H9 (cell line): Measurements from ENCODE around the gene GRIP1. TPM values are rescaled to one million over a fixed set of nuclear protein-coding genes. Genes with fewer than 3 reads are reported as not detected.

ENCODE experiments used
- DNase-seq: peaks from one replicate; pipeline ENCODE4 v3.0.0-alpha.2; 2017
- H2AFZ ChIP-seq: one replicate; pipeline ENCODE4 v1.6.1; 2013; ENCODE audit warnings: mild to moderate bottlenecking, low read length, control low read depth, moderate library complexity
- H2AK5ac ChIP-seq: 2 replicates; pipeline ENCODE4 v1.6.1; 2013; ENCODE audit warnings: low read length, control low read depth, mixed read lengths; ENCODE audit not compliant: insufficient read length
- H2BK120ac ChIP-seq: one replicate; pipeline ENCODE4 v1.6.1; 2013; ENCODE audit warnings: low read depth, mild to moderate bottlenecking, low read length, control low read depth, inconsistent platforms; ENCODE audit not compliant: poor library complexity, severe bottlenecking
- H2BK12ac ChIP-seq: 2 replicates; pipeline ENCODE4 v1.6.1; 2013; ENCODE audit warnings: low read length, control low read depth, mixed read lengths, low read depth; ENCODE audit not compliant: insufficient read length
- H2BK15ac ChIP-seq: 2 replicates; pipeline ENCODE4 v1.6.1; 2013; ENCODE audit warnings: low read depth, low read length, control low read depth
- H2BK20ac ChIP-seq: one replicate; pipeline ENCODE4 v1.6.1; 2013; ENCODE audit warnings: low read depth, mild to moderate bottlenecking, low read length, control low read depth, inconsistent platforms; ENCODE audit not compliant: poor library complexity, severe bottlenecking
- H2BK5ac ChIP-seq: 2 replicates; pipeline ENCODE4 v1.6.1; 2013; ENCODE audit warnings: low read length, control low read depth, mixed read lengths; ENCODE audit not compliant: insufficient read length
- H3K14ac ChIP-seq: 2 replicates; pipeline ENCODE4 v1.6.1; 2013; ENCODE audit warnings: low read length, control low read depth; ENCODE audit not compliant: insufficient read depth
- H3K18ac ChIP-seq: 2 replicates; pipeline ENCODE4 v1.6.1; 2013; ENCODE audit warnings: low read depth, mild to moderate bottlenecking, mixed read lengths, low read length, control low read depth; ENCODE audit not compliant: insufficient read length
- H3K23ac ChIP-seq: 2 replicates; pipeline ENCODE4 v1.6.1; 2013; ENCODE audit warnings: low read length, control low read depth, mixed read lengths, low read depth; ENCODE audit not compliant: insufficient read length
- H3K23me2 ChIP-seq: 2 replicates; pipeline ENCODE4 v1.6.1; 2013; ENCODE audit warnings: low read depth, mild to moderate bottlenecking, mixed read lengths, low read length, control low read depth; ENCODE audit not compliant: insufficient read length, poor library complexity, severe bottlenecking
- H3K27ac ChIP-seq: 2 replicates; pipeline ENCODE4 v1.5.1; 2013; ENCODE audit warnings: low read length, control low read depth, mixed read lengths, low read depth; ENCODE audit not compliant: insufficient read length
- H3K27me3 ChIP-seq: 2 replicates; pipeline ENCODE4 v1.6.1; 2013; ENCODE audit warnings: low read length, control low read depth, inconsistent platforms; ENCODE audit not compliant: insufficient read depth
- H3K4ac ChIP-seq: 2 replicates; pipeline ENCODE4 v1.6.1; 2013; ENCODE audit warnings: low read depth, mild to moderate bottlenecking, control low read depth, inconsistent platforms, low read length, moderate library complexity
- H3K4me1 ChIP-seq: 2 replicates; pipeline ENCODE4 v1.6.1; 2013; ENCODE audit warnings: low read length, control low read depth, inconsistent platforms; ENCODE audit not compliant: insufficient read depth
- H3K4me2 ChIP-seq: 2 replicates; pipeline ENCODE4 v1.6.1; 2013; ENCODE audit warnings: low read length, control low read depth, mixed read lengths; ENCODE audit not compliant: insufficient read length, insufficient read depth
- H3K56ac ChIP-seq: 2 replicates; pipeline ENCODE4 v1.6.1; 2013; ENCODE audit warnings: low read depth, mild to moderate bottlenecking, mixed read lengths, low read length, control low read depth; ENCODE audit not compliant: insufficient read length
- H3K79me1 ChIP-seq: 2 replicates; pipeline ENCODE4 v1.6.1; 2013; ENCODE audit warnings: low read depth, mild to moderate bottlenecking, moderate library complexity, low read length, control low read depth, inconsistent platforms; ENCODE audit not compliant: insufficient read depth, poor library complexity, severe bottlenecking
- H3K79me2 ChIP-seq: 2 replicates; pipeline ENCODE4 v1.6.1; 2013; ENCODE audit warnings: low read length, control low read depth, inconsistent platforms; ENCODE audit not compliant: insufficient read depth
- H3K9ac ChIP-seq: 2 replicates; pipeline ENCODE4 v1.6.1; 2013; ENCODE audit warnings: low read length, control low read depth, mixed read lengths; ENCODE audit not compliant: insufficient read length; ENCODE audit errors: extremely low read depth
- H3K9me3 ChIP-seq: one replicate; pipeline ENCODE4 v1.6.1; 2013; ENCODE audit warnings: low read depth, low read length, inconsistent platforms; ENCODE audit not compliant: control insufficient read depth
- H3T11ph ChIP-seq: one replicate; pipeline ENCODE4 v1.6.1; 2013; ENCODE audit warnings: mild to moderate bottlenecking, low read length, control low read depth, inconsistent platforms
- H4K20me1 ChIP-seq: one replicate; pipeline ENCODE4 v1.6.1; 2013; ENCODE audit not compliant: control insufficient read depth, insufficient read length, insufficient read depth
- H4K5ac ChIP-seq: 2 replicates; pipeline ENCODE4 v1.6.1; 2013; ENCODE audit warnings: low read depth, mild to moderate bottlenecking, mixed read lengths, low read length, control low read depth; ENCODE audit not compliant: insufficient read length
- H4K8ac ChIP-seq: replicated peaks from 2 replicates; pipeline ENCODE4 v1.6.1; 2013; ENCODE audit warnings: low read length, control low read depth, mixed read lengths, low read depth; ENCODE audit not compliant: insufficient read length
- H4K91ac ChIP-seq: 2 replicates; pipeline ENCODE4 v1.6.1; 2013; ENCODE audit warnings: low read depth, mild to moderate bottlenecking, moderate library complexity, mixed read lengths, low read length, control low read depth; ENCODE audit not compliant: insufficient read length
- H3K27ac Mint-ChIP-seq, 3 experiments: 2 replicates in 2 of 3; 3 replicates in 1 of 3; pipeline ENCODE4 v1.8.0; 2020 to 2021; ENCODE audit warnings: mixed read lengths in 3 of 3, mild to moderate bottlenecking in 1 of 3, moderate library complexity in 1 of 3
- H3K27me3 Mint-ChIP-seq: 2 replicates; pipeline ENCODE4 v1.8.0; 2021; ENCODE audit warnings: low read depth, mild to moderate bottlenecking, moderate library complexity, mixed read lengths
- H3K36me3 Mint-ChIP-seq, 3 experiments: 2 replicates in 2 of 3; 3 replicates in 1 of 3; pipeline ENCODE4 v1.8.0; 2020 to 2021; ENCODE audit warnings: low read depth in 3 of 3, mixed read lengths in 3 of 3; ENCODE audit not compliant: insufficient read depth in 1 of 3
- H3K4me1 Mint-ChIP-seq, 2 experiments: 2 replicates each; pipeline ENCODE4 v1.8.0; 2020; ENCODE audit warnings: mixed read lengths in 2 of 2
- H3K4me3 Mint-ChIP-seq, 2 experiments: 2 replicates in 1 of 2; 3 replicates in 1 of 2; pipeline ENCODE4 v1.8.0; 2020 to 2021; ENCODE audit warnings: mild to moderate bottlenecking in 2 of 2, mixed read lengths in 2 of 2, moderate library complexity in 1 of 2
- H3K9me3 Mint-ChIP-seq, 2 experiments: 2 replicates in 1 of 2; 3 replicates in 1 of 2; pipeline ENCODE4 v1.8.0; 2020; ENCODE audit warnings: mild to moderate bottlenecking in 2 of 2, mixed read lengths in 2 of 2, moderate library complexity in 1 of 2
- CTCF ChIP-seq: fragments of 200-600 bp; sonication (generic); conservative IDR thresholded peaks from 3 replicates; pipeline ENCODE4 v1.8.0; 2021; ENCODE audit warnings: antibody characterized with exemption, mild to moderate bottlenecking
- WGBS: extraction: QIAGEN DNeasy Blood & Tissue Kit; methylation state at CpG from one replicate; pipeline ENCODE4 v1.1.7; 2013; ENCODE audit warnings: missing lambda C conversion rate, low lambda C conversion rate, mixed read lengths; ENCODE audit not compliant: insufficient read length; ENCODE audit errors: extremely low coverage; 5-methylcytosine and 5-hydroxymethylcytosine counted together
- total RNA-seq: library from RNA; stranded (reverse); gene quantifications from 2 replicates; pipeline ENCODE4 v1.2.1, GENCODE V29; 2021

The GRIP1 gene
- total RNA-seq, 1 experiment from 2014 or later = 19.5 TPM

- H3K79me1 ChIP-seq = no peaks in the 10 kb centered on the region
- no peak overlapping the region for H3K18ac ChIP-seq
- H3K4me2 ChIP-seq = no peak overlapping the region
- no peak overlapping the region for H4K91ac ChIP-seq
- H3K27ac ChIP-seq = no peak overlapping the region
- no peak overlapping the region for H3T11ph ChIP-seq
- H3K23me2 ChIP-seq = no peaks in the 10 kb centered on the region
- H2BK5ac ChIP-seq = no peak overlapping the region
- H3K27ac Mint-ChIP-seq = no peak overlapping the region; a peak in 1 of 7 replicates
- H3K9ac ChIP-seq = no peak overlapping the region
- H3K4me1 Mint-ChIP-seq = no peaks in the 10 kb centered on the region
- no peaks in the 10 kb centered on the region for H3K4me1 ChIP-seq
- DNase-seq = no peak
- TF ChIP-seq CTCF = no peak
- H3K4ac ChIP-seq = no peak overlapping the region
- no peak overlapping the region for H4K5ac ChIP-seq
- no peak overlapping the region for H4K8ac ChIP-seq
- H2BK12ac ChIP-seq = no peak overlapping the region
- H2BK20ac ChIP-seq = no peak overlapping the region
- no peaks in the 10 kb centered on the region for H4K20me1 ChIP-seq
- no peak overlapping the region for H2BK15ac ChIP-seq
- no peak overlapping the region for H3K14ac ChIP-seq
- H3K9me3 ChIP-seq = no peaks in the 10 kb centered on the region
- H3K79me2 ChIP-seq = no peaks in the 10 kb centered on the region
- H3K27me3 Mint-ChIP-seq = no peaks in the 10 kb centered on the region
- H2BK120ac ChIP-seq = no peak overlapping the region
- no peak overlapping the region for H3K56ac ChIP-seq
- WGBS = no CpG with 5 or more reads among the region's 2 CpGs
- no peak overlapping the region for H2AFZ ChIP-seq
- H3K27me3 ChIP-seq = no peaks in the 10 kb centered on the region
- no peaks in the 10 kb centered on the region for H3K36me3 Mint-ChIP-seq
- H2AK5ac ChIP-seq = no peak overlapping the region
- H3K23ac ChIP-seq = no peak overlapping the region
- no peaks in the 10 kb centered on the region; a peak in 1 of 5 replicates for H3K9me3 Mint-ChIP-seq
- no peak overlapping the region for H3K4me3 Mint-ChIP-seq
Measured at GRCh38 chr12:66724026-66724425, 45.1 kb upstream of the GRIP1 start.
